Fibroblast of mammary gland (primary cell): Measurements from ENCODE around the gene FAM184A.
"Not testable (repeated sequence)": the region's sequence is repeated elsewhere in the genome, so short reads cannot be mapped to it uniquely, and the experiment has no call there.

Experiments used
- DNase-seq: peaks from one replicate; pipeline ENCODE4 v3.0.0-alpha.2; 2010; ENCODE audit warnings: low read depth
- H3K4me3 ChIP-seq: 2 replicates; pipeline ENCODE4 v1.5.1; 2011; ENCODE audit warnings: low read depth, mild to moderate bottlenecking, low read length, moderate library complexity; ENCODE audit not compliant: control insufficient read depth
- TF ChIP-seq, protein P1 (sequence below): conservative IDR thresholded peaks from 2 replicates; pipeline ENCODE4 v1.5.1; 2011; ENCODE audit warnings: low read depth, low read length, inconsistent platforms; ENCODE audit not compliant: control insufficient read depth, insufficient read depth

FAM184A gene

DNA sequence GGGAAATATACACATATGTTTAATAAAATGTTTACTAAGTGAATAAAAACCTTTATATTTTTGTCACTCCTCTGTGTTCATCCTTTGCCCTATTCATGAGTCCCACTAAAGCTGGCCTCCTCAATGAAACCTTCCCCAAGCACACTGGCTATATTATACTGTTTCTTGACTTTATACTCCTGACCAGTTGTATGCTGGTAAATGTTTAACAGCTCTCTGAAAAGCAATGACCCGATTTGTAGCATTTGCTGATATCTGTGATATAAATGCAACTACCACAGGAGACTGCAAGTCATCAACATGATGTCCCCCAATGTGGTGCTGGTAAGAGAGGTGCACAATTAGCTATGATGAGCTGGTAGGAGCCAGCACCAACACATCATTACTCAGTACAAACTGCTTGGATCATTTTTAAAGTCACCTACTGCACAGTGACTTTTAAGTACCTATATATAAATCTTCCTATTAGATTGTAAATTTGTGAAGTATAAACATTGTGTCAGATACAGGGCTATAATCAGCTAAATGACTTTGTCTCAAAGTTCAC lies 78.9 kb downstream of the FAM184A start:
- no peak for DNase-seq
- TF ChIP-seq, protein P1, sequence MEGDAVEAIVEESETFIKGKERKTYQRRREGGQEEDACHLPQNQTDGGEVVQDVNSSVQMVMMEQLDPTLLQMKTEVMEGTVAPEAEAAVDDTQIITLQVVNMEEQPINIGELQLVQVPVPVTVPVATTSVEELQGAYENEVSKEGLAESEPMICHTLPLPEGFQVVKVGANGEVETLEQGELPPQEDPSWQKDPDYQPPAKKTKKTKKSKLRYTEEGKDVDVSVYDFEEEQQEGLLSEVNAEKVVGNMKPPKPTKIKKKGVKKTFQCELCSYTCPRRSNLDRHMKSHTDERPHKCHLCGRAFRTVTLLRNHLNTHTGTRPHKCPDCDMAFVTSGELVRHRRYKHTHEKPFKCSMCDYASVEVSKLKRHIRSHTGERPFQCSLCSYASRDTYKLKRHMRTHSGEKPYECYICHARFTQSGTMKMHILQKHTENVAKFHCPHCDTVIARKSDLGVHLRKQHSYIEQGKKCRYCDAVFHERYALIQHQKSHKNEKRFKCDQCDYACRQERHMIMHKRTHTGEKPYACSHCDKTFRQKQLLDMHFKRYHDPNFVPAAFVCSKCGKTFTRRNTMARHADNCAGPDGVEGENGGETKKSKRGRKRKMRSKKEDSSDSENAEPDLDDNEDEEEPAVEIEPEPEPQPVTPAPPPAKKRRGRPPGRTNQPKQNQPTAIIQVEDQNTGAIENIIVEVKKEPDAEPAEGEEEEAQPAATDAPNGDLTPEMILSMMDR: no peak
- no peak overlapping the region for H3K4me3 ChIP-seq

DNA sequence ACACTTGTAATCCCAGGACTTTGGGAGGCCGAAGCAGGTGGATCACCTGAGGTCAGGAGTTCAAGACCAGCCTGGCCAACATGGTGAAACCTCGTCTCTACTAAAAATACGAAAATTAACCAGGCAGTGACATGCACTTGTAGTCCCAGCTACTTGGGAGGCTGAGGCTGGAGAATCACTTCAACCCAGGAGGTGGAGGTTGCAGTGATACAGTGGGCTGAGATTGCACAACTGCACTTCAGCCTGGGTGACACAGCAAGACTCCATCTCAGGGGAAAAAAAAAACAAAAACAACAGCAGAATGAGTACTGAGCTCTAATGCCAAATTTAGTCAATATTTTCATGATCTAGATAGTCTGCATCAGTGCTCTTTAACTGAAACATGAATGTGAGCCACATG lies 81.0 kb downstream of the FAM184A start:
- H3K4me3 ChIP-seq: not testable (repeated sequence)
- peak; percentile 16 for DNase-seq

- H3K4me3 ChIP-seq: no peak overlapping the region
- no peak for DNase-seq
- TF ChIP-seq, protein P1: no peak
These were observed 82.1 kb downstream of the FAM184A start for GRCh38 chr6:118996289-118996820.

DNA sequence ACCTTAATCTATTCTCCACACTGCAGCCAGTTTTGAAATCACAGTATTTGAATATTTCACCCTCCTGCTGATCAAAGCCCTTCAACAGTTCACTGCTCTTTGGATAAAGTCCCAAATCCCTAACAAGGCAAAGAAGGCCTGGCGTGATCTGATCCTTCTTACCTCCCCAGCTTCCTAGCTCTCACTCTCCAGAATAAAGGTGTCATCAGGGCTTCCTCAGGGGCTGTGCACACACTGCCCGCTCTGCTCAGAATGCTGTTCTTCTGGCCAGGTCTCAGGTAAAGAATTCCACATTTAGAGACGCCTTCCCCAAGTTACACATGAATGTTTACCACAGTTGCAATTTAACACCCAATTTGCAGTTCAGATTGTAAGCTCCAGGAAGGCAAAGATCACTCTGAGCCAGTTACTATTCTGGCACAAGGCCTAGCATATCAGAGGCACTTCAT lies 84.6 kb downstream of the FAM184A start:
- TF ChIP-seq, protein P1: no peak
- no peak overlapping the region for H3K4me3 ChIP-seq
- no peak for DNase-seq

GRCh38 chr6:118993358-118993757 lies 85.1 kb downstream of the FAM184A start:
- DNase-seq: no peak
- no peak overlapping the region for H3K4me3 ChIP-seq
- TF ChIP-seq, protein P1: no peak

- no peak for DNase-seq
- H3K4me3 ChIP-seq: no peak overlapping the region
- TF ChIP-seq, protein P1: no peak
These were observed 86.2 kb downstream of the FAM184A start for GRCh38 chr6:118992186-118992795.

GRCh38 chr6:118986312-118986711 lies 92.2 kb downstream of the FAM184A start:
- DNase-seq: no peak
- H3K4me3 ChIP-seq: no peak overlapping the region
- TF ChIP-seq, protein P1: no peak
